ENCODE data around the gene NF1. TPM values are rescaled to one million over a fixed set of nuclear protein-coding genes. Genes with fewer than 3 reads are reported as not detected.
A peak's percentile ranks its signal among the peaks of the same experiment; 100 is the strongest.

The NF1 gene
- total RNA-seq, 1 donor from 2014 or later = 53.7 TPM

DNA sequence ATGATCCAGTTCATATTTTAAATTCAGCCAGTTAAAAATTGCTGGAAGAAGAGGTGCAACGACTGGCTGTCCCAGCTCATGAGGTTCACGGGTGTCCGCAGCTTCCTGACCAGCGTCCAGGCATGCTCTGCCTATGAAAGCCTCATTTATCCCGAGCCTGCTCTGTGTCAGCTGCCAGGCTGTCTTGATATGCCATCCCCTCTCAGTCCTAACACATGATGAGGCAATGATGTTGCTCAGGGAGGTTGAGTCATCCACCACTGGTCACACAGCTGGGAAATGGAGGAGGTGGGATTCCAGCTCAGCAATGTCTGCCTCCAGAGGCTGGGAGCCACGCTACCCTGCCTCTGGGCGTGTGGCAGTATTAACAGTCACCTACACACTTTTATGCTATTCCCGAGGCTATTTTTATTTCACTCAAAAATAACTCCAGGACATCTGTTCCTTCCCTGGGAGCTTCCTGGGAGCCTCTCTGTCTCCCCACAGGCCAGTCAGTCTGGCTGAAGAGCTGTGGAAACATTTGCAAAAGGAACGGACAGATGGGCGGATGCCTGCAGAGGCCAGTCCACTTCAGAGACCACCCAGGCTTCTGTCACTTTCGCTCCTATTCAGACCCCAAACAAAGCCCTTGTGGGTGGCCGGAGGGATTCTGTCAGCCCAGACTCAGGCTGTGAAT, 319.2 kb downstream of the NF1 start:
- no peak overlapping the region for H3K27ac ChIP-seq (ENCODE audit: low read depth, low read length)
- no peak overlapping the region for H3K9ac ChIP-seq (ENCODE audit: low read length)
- TF ChIP-seq, protein P1, sequence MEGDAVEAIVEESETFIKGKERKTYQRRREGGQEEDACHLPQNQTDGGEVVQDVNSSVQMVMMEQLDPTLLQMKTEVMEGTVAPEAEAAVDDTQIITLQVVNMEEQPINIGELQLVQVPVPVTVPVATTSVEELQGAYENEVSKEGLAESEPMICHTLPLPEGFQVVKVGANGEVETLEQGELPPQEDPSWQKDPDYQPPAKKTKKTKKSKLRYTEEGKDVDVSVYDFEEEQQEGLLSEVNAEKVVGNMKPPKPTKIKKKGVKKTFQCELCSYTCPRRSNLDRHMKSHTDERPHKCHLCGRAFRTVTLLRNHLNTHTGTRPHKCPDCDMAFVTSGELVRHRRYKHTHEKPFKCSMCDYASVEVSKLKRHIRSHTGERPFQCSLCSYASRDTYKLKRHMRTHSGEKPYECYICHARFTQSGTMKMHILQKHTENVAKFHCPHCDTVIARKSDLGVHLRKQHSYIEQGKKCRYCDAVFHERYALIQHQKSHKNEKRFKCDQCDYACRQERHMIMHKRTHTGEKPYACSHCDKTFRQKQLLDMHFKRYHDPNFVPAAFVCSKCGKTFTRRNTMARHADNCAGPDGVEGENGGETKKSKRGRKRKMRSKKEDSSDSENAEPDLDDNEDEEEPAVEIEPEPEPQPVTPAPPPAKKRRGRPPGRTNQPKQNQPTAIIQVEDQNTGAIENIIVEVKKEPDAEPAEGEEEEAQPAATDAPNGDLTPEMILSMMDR (IDR thresholded peaks at IDR 0.05; ENCODE audit: insufficient read depth, low read depth, low read length) = no peak
- no peak for TF ChIP-seq EZH2 (IDR thresholded peaks at IDR 0.05; ENCODE audit: insufficient read depth, low read length)
- no peaks in the 10 kb centered on the region for H3K36me3 Mint-ChIP-seq (ENCODE audit: low read depth, unreplicated experiment)
- peaks cover 28% of the 10 kb centered on the region for H3K27me3 Mint-ChIP-seq (ENCODE audit: low read depth, unreplicated experiment)
- H3K27ac Mint-ChIP-seq (ENCODE audit: unreplicated experiment) = peak overlapping the region; percentile 81
- H3K27me3 ChIP-seq (ENCODE audit: insufficient read depth, low read length) = peaks cover under 1% of the 10 kb centered on the region
- no peaks in the 10 kb centered on the region for H4K20me1 ChIP-seq (ENCODE audit: insufficient read depth, low read length)
- no peaks in the 10 kb centered on the region for H3K79me2 ChIP-seq (ENCODE audit: insufficient read depth, low read length)
- no peak overlapping the region for H3K4me3 ChIP-seq (ENCODE audit: insufficient read depth, low read depth, low read length)
- peak; percentile 64 for DNase-seq (ENCODE audit: low read depth)
- peak overlapping the region; percentile 3 for H3K4me2 ChIP-seq (ENCODE audit: low read length)
- no peak for FAIRE-seq
- H3K4me3 Mint-ChIP-seq (ENCODE audit: unreplicated experiment) = peak overlapping the region; percentile 50
- no peaks in the 10 kb centered on the region for H3K4me1 ChIP-seq (ENCODE audit: insufficient read depth, low read length)
- H2AFZ ChIP-seq (ENCODE audit: low read depth, low read length) = no peak overlapping the region
- no peaks in the 10 kb centered on the region for H3K9me3 ChIP-seq (ENCODE audit: insufficient read depth, low read depth, low read length)
- peaks cover 12% of the 10 kb centered on the region for H3K4me1 Mint-ChIP-seq (ENCODE audit: low read depth, unreplicated experiment)
- H3K36me3 ChIP-seq (ENCODE audit: insufficient read depth, low read length) = no peaks in the 10 kb centered on the region
- H3K9me3 Mint-ChIP-seq (ENCODE audit: unreplicated experiment) = no peaks in the 10 kb centered on the region

DNA sequence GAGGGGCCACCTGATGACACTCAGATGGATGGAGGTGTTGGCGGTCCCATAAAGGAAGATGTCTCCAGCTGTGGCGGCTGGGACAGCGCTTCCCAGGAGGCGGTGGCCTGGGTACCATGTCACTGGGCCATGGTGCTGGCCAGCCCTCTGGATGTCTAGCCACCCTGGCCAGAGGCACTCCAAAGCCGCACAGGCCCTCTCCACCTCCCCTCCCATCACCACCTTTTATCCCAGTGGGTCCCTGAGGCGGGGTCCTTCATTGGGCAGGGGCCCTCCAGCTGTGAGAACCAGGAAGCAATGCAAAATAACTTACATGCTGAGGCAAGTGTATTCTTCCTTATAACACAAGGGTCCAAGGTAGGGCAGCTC, 319.8 kb downstream of the NF1 start:
- peaks cover 14% of the 10 kb centered on the region for H3K4me1 Mint-ChIP-seq (ENCODE audit: low read depth, unreplicated experiment)
- H3K27me3 Mint-ChIP-seq (ENCODE audit: low read depth, unreplicated experiment) = peaks cover 25% of the 10 kb centered on the region
- no peaks in the 10 kb centered on the region for H3K36me3 ChIP-seq (ENCODE audit: insufficient read depth, low read length)
- H3K27me3 ChIP-seq (ENCODE audit: insufficient read depth, low read length) = no peaks in the 10 kb centered on the region
- FAIRE-seq (no peak), DNase-seq (ENCODE audit: low read depth) (no peak)
- no peak overlapping the region for H3K27ac ChIP-seq (ENCODE audit: low read depth, low read length)
- no peaks in the 10 kb centered on the region for H3K4me1 ChIP-seq (ENCODE audit: insufficient read depth, low read length)
- no peak overlapping the region for H3K9ac ChIP-seq (ENCODE audit: low read length)
- no peaks in the 10 kb centered on the region for H3K36me3 Mint-ChIP-seq (ENCODE audit: low read depth, unreplicated experiment)
- H3K4me3 Mint-ChIP-seq (ENCODE audit: unreplicated experiment) = no peak overlapping the region
- no peak overlapping the region for H3K4me3 ChIP-seq (ENCODE audit: insufficient read depth, low read depth, low read length)
- H3K9me3 ChIP-seq (ENCODE audit: insufficient read depth, low read depth, low read length) = no peaks in the 10 kb centered on the region
- H3K4me2 ChIP-seq (ENCODE audit: low read length) = no peak overlapping the region
- no peak overlapping the region for H2AFZ ChIP-seq (ENCODE audit: low read depth, low read length)
- no peak overlapping the region for H3K27ac Mint-ChIP-seq (ENCODE audit: unreplicated experiment)
- no peaks in the 10 kb centered on the region for H3K9me3 Mint-ChIP-seq (ENCODE audit: unreplicated experiment)
- TF ChIP-seq, protein P1 (IDR thresholded peaks at IDR 0.05; ENCODE audit: insufficient read depth, low read depth, low read length) = no peak
- TF ChIP-seq EZH2 (IDR thresholded peaks at IDR 0.05; ENCODE audit: insufficient read depth, low read length) = no peak
- no peaks in the 10 kb centered on the region for H3K79me2 ChIP-seq (ENCODE audit: insufficient read depth, low read length)
- H4K20me1 ChIP-seq (ENCODE audit: insufficient read depth, low read length) = no peaks in the 10 kb centered on the region

DNA sequence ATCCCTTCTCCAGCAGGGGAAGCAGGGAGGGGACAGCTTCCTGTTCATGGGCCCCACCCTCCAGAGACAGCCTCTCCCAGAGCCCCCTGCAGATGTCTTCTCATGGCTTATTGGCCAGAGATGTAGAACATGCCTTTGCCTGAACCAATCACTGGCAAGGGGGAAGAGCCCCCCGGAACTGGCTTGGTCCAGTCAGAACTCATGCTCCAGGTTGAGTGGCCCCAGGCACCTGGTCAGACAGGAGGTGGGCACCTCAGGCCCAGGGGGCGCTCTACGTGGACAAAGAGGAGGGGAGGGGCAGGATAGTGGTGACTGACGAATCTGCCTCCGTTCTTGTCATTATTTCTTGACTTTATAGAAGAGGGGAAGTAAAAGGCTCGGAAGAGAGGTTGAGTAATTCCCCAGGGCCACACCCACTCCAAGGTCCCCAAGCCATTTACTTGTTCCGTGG, 320.3 kb downstream of the NF1 start:
- Histone ChIP-seq H2AFZ (ENCODE audit: low read depth, low read length) (no peak overlapping the region), H3K4me2 (ENCODE audit: low read length) (no peak overlapping the region), H3K9ac (ENCODE audit: low read length) (no peak overlapping the region), H3K27ac (ENCODE audit: low read depth, low read length) (no peak overlapping the region), H3K27me3 (ENCODE audit: insufficient read depth, low read length) (no peaks in the 10 kb centered on the region), H4K20me1 (ENCODE audit: insufficient read depth, low read length) (no peaks in the 10 kb centered on the region), H3K4me3 (ENCODE audit: insufficient read depth, low read depth, low read length) (no peak overlapping the region), H3K36me3 (ENCODE audit: insufficient read depth, low read length) (no peaks in the 10 kb centered on the region), H3K4me1 (ENCODE audit: insufficient read depth, low read length) (no peaks in the 10 kb centered on the region), H3K79me2 (ENCODE audit: insufficient read depth, low read length) (no peaks in the 10 kb centered on the region), H3K9me3 (ENCODE audit: insufficient read depth, low read depth, low read length) (no peaks in the 10 kb centered on the region)
- Mint-ChIP-seq H3K27me3 (ENCODE audit: low read depth, unreplicated experiment) (peaks cover 21% of the 10 kb centered on the region), H3K4me1 (ENCODE audit: low read depth, unreplicated experiment) (peaks cover 14% of the 10 kb centered on the region), H3K9me3 (ENCODE audit: unreplicated experiment) (no peaks in the 10 kb centered on the region), H3K27ac (ENCODE audit: unreplicated experiment) (no peak overlapping the region), H3K36me3 (ENCODE audit: low read depth, unreplicated experiment) (no peaks in the 10 kb centered on the region), H3K4me3 (ENCODE audit: unreplicated experiment) (no peak overlapping the region)
- FAIRE-seq (no peak), DNase-seq (ENCODE audit: low read depth) (no peak)
- TF ChIP-seq EZH2 (IDR thresholded peaks at IDR 0.05; ENCODE audit: insufficient read depth, low read length) = no peak
- TF ChIP-seq, protein P1 (IDR thresholded peaks at IDR 0.05; ENCODE audit: insufficient read depth, low read depth, low read length) = no peak

Data from astrocyte (in vitro differentiated cells and primary cell).